ENCODE data around the gene NOC4L.
"Not testable (repeated sequence)": the region's sequence is repeated elsewhere in the genome, so short reads cannot be mapped to it uniquely, and the experiment has no call there.

GRCh38 chr12:132149526-132149925, 5.3 kb downstream of the NOC4L start:
- not testable (repeated sequence) for TF ChIP-seq POLR2A (IDR thresholded peaks at IDR 0.05)
- TF ChIP-seq, protein P1, sequence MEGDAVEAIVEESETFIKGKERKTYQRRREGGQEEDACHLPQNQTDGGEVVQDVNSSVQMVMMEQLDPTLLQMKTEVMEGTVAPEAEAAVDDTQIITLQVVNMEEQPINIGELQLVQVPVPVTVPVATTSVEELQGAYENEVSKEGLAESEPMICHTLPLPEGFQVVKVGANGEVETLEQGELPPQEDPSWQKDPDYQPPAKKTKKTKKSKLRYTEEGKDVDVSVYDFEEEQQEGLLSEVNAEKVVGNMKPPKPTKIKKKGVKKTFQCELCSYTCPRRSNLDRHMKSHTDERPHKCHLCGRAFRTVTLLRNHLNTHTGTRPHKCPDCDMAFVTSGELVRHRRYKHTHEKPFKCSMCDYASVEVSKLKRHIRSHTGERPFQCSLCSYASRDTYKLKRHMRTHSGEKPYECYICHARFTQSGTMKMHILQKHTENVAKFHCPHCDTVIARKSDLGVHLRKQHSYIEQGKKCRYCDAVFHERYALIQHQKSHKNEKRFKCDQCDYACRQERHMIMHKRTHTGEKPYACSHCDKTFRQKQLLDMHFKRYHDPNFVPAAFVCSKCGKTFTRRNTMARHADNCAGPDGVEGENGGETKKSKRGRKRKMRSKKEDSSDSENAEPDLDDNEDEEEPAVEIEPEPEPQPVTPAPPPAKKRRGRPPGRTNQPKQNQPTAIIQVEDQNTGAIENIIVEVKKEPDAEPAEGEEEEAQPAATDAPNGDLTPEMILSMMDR (IDR thresholded peaks at IDR 0.05): not testable (repeated sequence)

All from right lobe of liver (tissue), 4 donors.